GM12872 (cell line): ENCODE data around the gene ARL13B.

ENCODE experiments used
- TF ChIP-seq, protein P1 (sequence below): IDR thresholded peaks from 3 replicates; pipeline ENCODE4 v1.5.1; 2011; ENCODE audit warnings: low read depth, mild to moderate bottlenecking, low read length, moderate library complexity; ENCODE audit not compliant: insufficient read depth

Gene ARL13B

DNA sequence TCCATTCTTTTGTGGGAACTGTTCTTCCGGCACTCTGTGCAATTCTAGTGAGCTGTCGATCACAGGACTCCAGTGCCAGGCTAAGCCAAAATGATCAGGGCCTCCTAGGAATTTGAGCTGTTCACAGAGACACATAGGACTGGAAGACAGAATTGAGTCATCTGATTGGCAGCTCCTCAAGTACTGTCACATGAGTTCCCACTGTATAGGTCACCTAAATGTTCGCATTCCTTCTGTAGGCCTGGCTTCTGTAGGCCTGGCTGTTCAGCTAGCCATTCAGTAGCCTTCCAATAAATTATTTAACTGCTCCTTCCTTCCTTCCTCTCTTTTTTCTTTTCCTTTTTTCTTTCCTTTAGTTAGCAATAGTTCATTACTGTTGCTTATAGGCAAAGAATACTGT lies 10.5 kb upstream of the ARL13B start:
- TF ChIP-seq, protein P1, sequence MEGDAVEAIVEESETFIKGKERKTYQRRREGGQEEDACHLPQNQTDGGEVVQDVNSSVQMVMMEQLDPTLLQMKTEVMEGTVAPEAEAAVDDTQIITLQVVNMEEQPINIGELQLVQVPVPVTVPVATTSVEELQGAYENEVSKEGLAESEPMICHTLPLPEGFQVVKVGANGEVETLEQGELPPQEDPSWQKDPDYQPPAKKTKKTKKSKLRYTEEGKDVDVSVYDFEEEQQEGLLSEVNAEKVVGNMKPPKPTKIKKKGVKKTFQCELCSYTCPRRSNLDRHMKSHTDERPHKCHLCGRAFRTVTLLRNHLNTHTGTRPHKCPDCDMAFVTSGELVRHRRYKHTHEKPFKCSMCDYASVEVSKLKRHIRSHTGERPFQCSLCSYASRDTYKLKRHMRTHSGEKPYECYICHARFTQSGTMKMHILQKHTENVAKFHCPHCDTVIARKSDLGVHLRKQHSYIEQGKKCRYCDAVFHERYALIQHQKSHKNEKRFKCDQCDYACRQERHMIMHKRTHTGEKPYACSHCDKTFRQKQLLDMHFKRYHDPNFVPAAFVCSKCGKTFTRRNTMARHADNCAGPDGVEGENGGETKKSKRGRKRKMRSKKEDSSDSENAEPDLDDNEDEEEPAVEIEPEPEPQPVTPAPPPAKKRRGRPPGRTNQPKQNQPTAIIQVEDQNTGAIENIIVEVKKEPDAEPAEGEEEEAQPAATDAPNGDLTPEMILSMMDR, result no peak

GRCh38 chr3:93969997-93970396 lies 10.0 kb upstream of the ARL13B start:
- TF ChIP-seq, protein P1, result no peak

GRCh38 chr3:93973131-93974126 lies 6.5 kb upstream of the ARL13B start, which contains the start of gene PROS1:
Gene PROS1, minus strand, starts transcription at chr3:93973896. Its CDS starts 147 bp downstream, at chr3:93973749.
- TF ChIP-seq, protein P1, result no peak

DNA sequence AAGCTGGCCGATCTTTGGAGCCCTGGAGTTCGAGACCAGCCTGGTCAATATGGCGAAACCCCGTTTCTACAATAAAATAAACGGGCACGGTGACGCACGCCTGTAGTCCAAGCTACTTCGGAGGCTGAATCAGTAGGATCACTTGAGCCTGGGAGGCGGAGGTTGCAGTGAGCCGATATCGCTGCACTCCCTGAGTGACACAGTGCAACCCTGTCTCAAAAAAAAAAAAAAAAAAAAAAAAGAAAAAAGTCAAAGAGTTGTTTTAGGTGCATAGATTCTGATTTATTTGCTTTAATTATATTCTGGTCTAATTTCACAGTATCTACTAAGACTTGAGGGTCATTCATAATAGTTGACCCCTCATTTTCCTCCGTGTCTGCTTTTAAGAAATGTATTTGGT lies 1.7 kb downstream of the ARL13B start:
- TF ChIP-seq, protein P1, result no peak

GRCh38 chr3:93983408-93983807 lies 3.5 kb downstream of the ARL13B start:
- TF ChIP-seq, protein P1, result no peak

- TF ChIP-seq, protein P1, result no peak
These were observed 4.7 kb downstream of the ARL13B start for GRCh38 chr3:93984618-93985017.

GRCh38 chr3:93988283-93988682 lies 8.3 kb downstream of the ARL13B start:
- TF ChIP-seq, protein P1, result no peak
